GM12878 (cell line): ENCODE results near the gene PDZRN4. TPM values are rescaled to one million over a fixed set of nuclear protein-coding genes. Genes with fewer than 3 reads are reported as not detected.

ENCODE experiments used
- ATAC-seq: fragments of 200-7000 bp; cut with Tn5 transposase; 3 replicates; pipeline ENCODE4 v1.9.1; 2020; ENCODE audit warnings: mild to moderate bottlenecking, moderate library complexity
- BruUV-seq: library from RNA; stranded (reverse); fragments of 400-500 nt; replicated peaks from 2 replicates; lab custom pipeline; 2021; lab: Mats Ljungman, UMichigan
- CTCF ChIA-PET: fragments of 300-600 bp; sonication (Branson Sonifier 250); formaldehyde crosslinking; extraction: SDS; loops from one replicate; lab custom pipeline; 2021; ENCODE audit warnings: inconsistent platforms; lab: Yijun Ruan, JAX
- POLR2A ChIA-PET: fragments of 350-600 bp; formaldehyde crosslinking; extraction: SDS; loops from one replicate; lab custom pipeline; 2021; ENCODE audit warnings: inconsistent platforms; lab: Charles Lee
- RAD21 ChIA-PET: fragments of 300-600 bp; sonication (Branson Sonifier 250); formaldehyde crosslinking; loops from one replicate; lab custom pipeline; 2023; ENCODE audit warnings: antibody characterized with exemption; ENCODE audit not compliant: unreplicated experiment; lab: Charles Lee
- SMC1A ChIA-PET: fragments of 300-600 bp; sonication (Branson Sonifier 250); formaldehyde crosslinking; loops from one replicate; lab custom pipeline; 2023; ENCODE audit not compliant: unreplicated experiment, uncharacterized antibody; lab: Charles Lee
- DNase-seq: peaks from one replicate; pipeline ENCODE4 v3.0.0-alpha.2; 2011; ENCODE audit warnings: low read depth, low spot score
- FAIRE-seq: peaks from 3 replicates; lab custom pipeline; 2011; peaks lifted over from hg19 to GRCh38; lab: Jason Lieb, UNC
- H2AFZ ChIP-seq: 2 replicates; pipeline ENCODE4 v1.6.0; 2011; ENCODE audit warnings: low read depth, low read length, control low read depth; ENCODE audit not compliant: control insufficient read depth
- H3K27ac ChIP-seq: 2 replicates; pipeline ENCODE4 v1.5.1; 2011; ENCODE audit warnings: control low read depth; ENCODE audit not compliant: control insufficient read depth, insufficient read depth
- H3K27me3 ChIP-seq, 2 experiments: replicated peaks in 1 of 2; 2 replicates each; pipeline versions ENCODE4 v1.6.0 to v1.6.1; 2011; ENCODE audit warnings: low read length in 1 of 2; ENCODE audit not compliant: control insufficient read depth in 2 of 2, insufficient read depth in 2 of 2
- H3K36me3 ChIP-seq, 2 experiments: 2 replicates each; pipeline ENCODE4 v1.5.1; 2011; ENCODE audit warnings: low read length in 1 of 2; ENCODE audit not compliant: control insufficient read depth in 2 of 2, insufficient read depth in 2 of 2
- H3K4me1 ChIP-seq: 2 replicates; pipeline ENCODE4 v1.6.1; 2011; ENCODE audit warnings: mild to moderate bottlenecking, low read length, moderate library complexity, mixed read lengths; ENCODE audit not compliant: control insufficient read depth, insufficient read depth
- H3K4me2 ChIP-seq: 2 replicates; pipeline ENCODE4 v1.6.0; 2011; ENCODE audit warnings: control low read depth; ENCODE audit not compliant: control insufficient read depth, insufficient read depth
- H3K4me3 ChIP-seq: fragments of 200-600 bp; sonication (generic); 2 replicates; pipeline ENCODE4 v1.5.1; 2016
- H3K79me2 ChIP-seq: 2 replicates; pipeline ENCODE4 v1.6.0; 2011; ENCODE audit warnings: low read length; ENCODE audit not compliant: control insufficient read depth, insufficient read depth
- H3K9ac ChIP-seq: 2 replicates; pipeline ENCODE4 v1.8.0; 2011; ENCODE audit warnings: low read length, control low read depth, mixed read lengths; ENCODE audit not compliant: control insufficient read depth, insufficient read depth
- H3K9me3 ChIP-seq: replicated peaks from 3 replicates; pipeline ENCODE4 v1.5.1; 2011; ENCODE audit warnings: mild to moderate bottlenecking, low read length; ENCODE audit not compliant: control insufficient read depth, insufficient read depth
- H4K20me1 ChIP-seq: 2 replicates; pipeline ENCODE4 v1.6.0; 2011; ENCODE audit not compliant: control insufficient read depth, insufficient read depth
- ATF3 ChIP-seq: IDR thresholded peaks from 2 replicates; pipeline ENCODE4 v1.6.1; 2011; ENCODE audit warnings: low read depth, mild to moderate bottlenecking, low read length, moderate library complexity, borderline replicate concordance; ENCODE audit errors: extremely low read depth
- CBX3 ChIP-seq: fragments of 200-600 bp; sonication (generic); IDR thresholded peaks from 2 replicates; pipeline ENCODE4 v1.6.1; 2016; ENCODE audit warnings: low read depth, borderline replicate concordance
- HDAC6 ChIP-seq: fragments of 200-600 bp; sonication (generic); IDR thresholded peaks from one replicate; pipeline ENCODE4 v1.8.0; 2017; ENCODE audit warnings: antibody characterized with exemption; ENCODE audit not compliant: unreplicated experiment
- HDGF ChIP-seq: fragments of 450-650 bp; IDR thresholded peaks from 2 replicates; pipeline ENCODE4 v1.6.1; 2016; ENCODE audit warnings: antibody characterized with exemption
- IKZF2 ChIP-seq, 2 experiments: fragments of 450-650 bp; IDR thresholded peaks; 2 replicates each; pipeline ENCODE4 v1.6.1; 2017; ENCODE audit warnings: mild to moderate bottlenecking in 2 of 2, moderate library complexity in 2 of 2
- RAD21 ChIP-seq: IDR thresholded peaks from 2 replicates; pipeline ENCODE4 v1.6.1; 2011; ENCODE audit warnings: mild to moderate bottlenecking, low read depth, low read length, moderate library complexity; ENCODE audit not compliant: insufficient read depth
- RB1 ChIP-seq: fragments of 450-650 bp; formaldehyde crosslinking; IDR thresholded peaks from 2 replicates; pipeline ENCODE4 v1.6.1; 2017; ENCODE audit warnings: mild to moderate bottlenecking, borderline replicate concordance
- ZBED1 ChIP-seq: IDR thresholded peaks from 2 replicates; pipeline ENCODE4 v1.6.1; 2016; ENCODE audit warnings: borderline replicate concordance
- ZBTB4 ChIP-seq: fragments of 450-650 bp; formaldehyde crosslinking; IDR thresholded peaks from 2 replicates; pipeline ENCODE4 v1.4.0; 2022; ENCODE audit warnings: mild to moderate bottlenecking, moderate library complexity
- ZNF592 ChIP-seq: fragments of 450-650 bp; IDR thresholded peaks from 2 replicates; pipeline ENCODE4 v1.6.1; 2017; ENCODE audit warnings: mild to moderate bottlenecking, moderate library complexity
- WGBS: methylation state at CpG from one replicate; pipeline ENCODE4 v1.1.6; 2016; ENCODE audit warnings: low lambda C conversion rate; ENCODE audit not compliant: insufficient replicate concordance, insufficient coverage; ENCODE audit errors: missing lambda C conversion rate; 5-methylcytosine and 5-hydroxymethylcytosine counted together
- in situ Hi-C: fragments of 300-500 bp; cut with MboI; formaldehyde crosslinking; loops from 9 replicates; pipeline ENCODE4 v1.14.3; 2018; ENCODE audit warnings: mixed read lengths
- intact Hi-C: fragments of 100-400 bp; cut with micrococcal nuclease; formaldehyde crosslinking; loops from one replicate; pipeline ENCODE4 v1.14.2; 2022; ENCODE audit not compliant: unreplicated experiment
- polyA plus RNA-seq, 11 experiments: library from polyadenylated mRNA; depleted of rRNA in 4 of 11; unstranded in 6 of 11; stranded (reverse) in 5 of 11; fragments of >200 nt; fragmentation: Nextera tagmentation in 4 of 11; fragmentation: Illumina TruSeq in 1 of 11; extraction: Ambion mirVana in 4 of 11; extraction: Trizol in 1 of 11; gene quantifications; 1 replicate in 1 of 11; 2 replicates in 10 of 11; pipeline versions ENCODE4 v1.2.1 to v1.2.3, GENCODE V29; 2011 to 2016; ENCODE audit warnings: inconsistent platforms in 2 of 11, missing spikeins in 2 of 11, low read depth in 1 of 11
- total RNA-seq, 4 experiments: library from RNA; depleted of rRNA in 3 of 4; stranded (reverse); fragments of >200 nt in 3 of 4; fragmentation: Illumina TruSeq in 1 of 4; extraction: Trizol in 1 of 4; gene quantifications; 2 replicates each; pipeline versions ENCODE4 v1.2.1 to v1.2.3, GENCODE V29; 2013 to 2021

PDZRN4 gene
- total and polyA plus RNA-seq, 10 of the 15 experiments (the other 5 are each of a cell fraction or from before 2014, with no cell fraction given) = 0.03 TPM; not detected in 9

- no peak for DNase-seq
- SMC1A ChIA-PET = no interaction called here
- Histone ChIP-seq H3K4me2 (no peak overlapping the region), H4K20me1 (no peaks in the 10 kb centered on the region), H3K36me3 (no peaks in the 10 kb centered on the region), H3K9me3 (no peaks in the 10 kb centered on the region), H3K27me3 (no peaks in the 10 kb centered on the region), H3K4me3 (no peak overlapping the region), H3K9ac (no peak overlapping the region), H3K27ac (no peak overlapping the region), H3K79me2 (no peaks in the 10 kb centered on the region), H3K4me1 (no peaks in the 10 kb centered on the region), H2AFZ (no peak overlapping the region)
- ATAC-seq = no peak
- POLR2A ChIA-PET = no interaction called here
- in situ Hi-C loops (no loop called here), intact Hi-C loops (no loop called here)
- RAD21 ChIA-PET = no interaction called here
- no peak for FAIRE-seq
- CTCF ChIA-PET = no interaction called here
- WGBS = 0% methylated on average over 3 of the region's 3 CpGs
- no peak for TF ChIP-seq HDAC6
- TF ChIP-seq HDGF = no peak
- BruUV-seq = no TSS peak
These were observed 272.8 kb downstream of the PDZRN4 start for GRCh38 chr12:41460906-41461305.

- ATAC-seq = no peak
These were observed 274.2 kb downstream of the PDZRN4 start for GRCh38 chr12:41462312-41462711.

More at GRCh38 chr12:41462312-41462711, 274.2 kb downstream of the PDZRN4 start:
- in situ Hi-C loops = no loop called here
- H3K4me3 ChIP-seq = no peak overlapping the region
- H3K27ac ChIP-seq = no peak overlapping the region
- no peaks in the 10 kb centered on the region for H3K9me3 ChIP-seq
- no peak for TF ChIP-seq ATF3
- no peak for TF ChIP-seq CBX3
- no peak for TF ChIP-seq ZNF592
- TF ChIP-seq ZBTB4 (CRISPR knock-in tag) = no peak
- no peak for TF ChIP-seq RAD21
- no peak for TF ChIP-seq IKZF2 (IDR thresholded peaks at IDR 0.05)
- TF ChIP-seq RB1 = no peak
- TF ChIP-seq ZBED1 = no peak
- intact Hi-C loops = no loop called here
- POLR2A ChIA-PET = no interaction called here
- SMC1A ChIA-PET = interaction anchor here (1.0 kb wide), 1 partner anchor 11 kb away, joined by 3 read pairs; no protein-coding TSS in a partner anchor
- CTCF ChIA-PET = no interaction called here
- no peak overlapping the region for H2AFZ ChIP-seq
- no peaks in the 10 kb centered on the region for H3K4me1 ChIP-seq
- no peaks in the 10 kb centered on the region for H4K20me1 ChIP-seq
- DNase-seq (no peak), FAIRE-seq (no peak)
- BruUV-seq = no TSS peak
- no peak overlapping the region for H3K9ac ChIP-seq
- no peaks in the 10 kb centered on the region for H3K27me3 ChIP-seq
- H3K79me2 ChIP-seq = no peaks in the 10 kb centered on the region
- no peaks in the 10 kb centered on the region for H3K36me3 ChIP-seq
- H3K4me2 ChIP-seq = no peak overlapping the region
- RAD21 ChIA-PET = no interaction called here
